ENCODE results near the gene NCSTN.
"Not testable (repeated sequence)": the region's sequence is repeated elsewhere in the genome, so short reads cannot be mapped to it uniquely, and the experiment has no call there.

The NCSTN gene

GRCh38 chr1:160371756-160372155 is 28.6 kb downstream of the NCSTN start:
- no peak for DNase-seq (ENCODE audit: low read depth)

- DNase-seq (ENCODE audit: low read depth): no peak
These were observed 30.5 kb downstream of the NCSTN start for GRCh38 chr1:160373696-160374095.

GRCh38 chr1:160374306-160375110 is 31.3 kb downstream of the NCSTN start:
- no peak for DNase-seq (ENCODE audit: low read depth)

GRCh38 chr1:160375788-160376524 is 32.8 kb downstream of the NCSTN start:
- no peak for DNase-seq (ENCODE audit: low read depth)

- DNase-seq (ENCODE audit: low read depth): peak; percentile 71
These were observed 33.4 kb downstream of the NCSTN start for GRCh38 chr1:160376525-160377131.

GRCh38 chr1:160377585-160378206 is 34.5 kb downstream of the NCSTN start:
- no peak for DNase-seq (ENCODE audit: low read depth)

GRCh38 chr1:160384812-160385211 is 41.6 kb downstream of the NCSTN start:
- not testable (repeated sequence) for DNase-seq (ENCODE audit: low read depth)

GRCh38 chr1:160388406-160388805 is 45.2 kb downstream of the NCSTN start:
- DNase-seq (ENCODE audit: low read depth): not testable (repeated sequence)

GRCh38 chr1:160394673-160395072 is 51.5 kb downstream of the NCSTN start:
- DNase-seq (ENCODE audit: low read depth): no peak

GRCh38 chr1:160397651-160398050 is 54.5 kb downstream of the NCSTN start:
- no peak for DNase-seq (ENCODE audit: low read depth)

GRCh38 chr1:160398823-160399222 is 55.6 kb downstream of the NCSTN start:
- no peak for DNase-seq (ENCODE audit: low read depth)

GRCh38 chr1:160399544-160400222 is 56.5 kb downstream of the NCSTN start:
- DNase-seq (ENCODE audit: low read depth): no peak

GRCh38 chr1:160400223-160400645 is 57.1 kb downstream of the NCSTN start, which contains the start of gene VANGL2:
Gene VANGL2 (plus strand): TSS chr1:160400564. CDS start chr1:160415838, 15,274 bp downstream.
- peak; percentile 6 for DNase-seq (ENCODE audit: low read depth)

GRCh38 chr1:160400646-160401486 is 57.7 kb downstream of the NCSTN start:
- no peak for DNase-seq (ENCODE audit: low read depth)

- no peak for DNase-seq (ENCODE audit: low read depth)
These were observed 58.3 kb downstream of the NCSTN start for GRCh38 chr1:160401487-160401805.

- DNase-seq (ENCODE audit: low read depth): no peak
These were observed 59.0 kb downstream of the NCSTN start for GRCh38 chr1:160402001-160402795.

- DNase-seq (ENCODE audit: low read depth): no peak
These were observed 60.1 kb downstream of the NCSTN start for GRCh38 chr1:160403244-160403643.

- no peak for DNase-seq (ENCODE audit: low read depth)
These were observed 60.9 kb downstream of the NCSTN start for GRCh38 chr1:160404094-160404493.

GRCh38 chr1:160405331-160405877 is 62.2 kb downstream of the NCSTN start:
- no peak for DNase-seq (ENCODE audit: low read depth)

Data from fibroblast of the conjunctiva (primary cell).